B cell (primary cell): Measurements from ENCODE around the gene NUDT4. TPM values are rescaled to one million over a fixed set of nuclear protein-coding genes. Genes with fewer than 3 reads are reported as not detected.

Experiments used
- ATAC-seq: fragments of 200-7000 bp; cut with Tn5 transposase; one replicate; pipeline ENCODE4 v1.10.0; 2021; ENCODE audit warnings: low read depth, mild to moderate bottlenecking, moderate number of reproducible peaks, moderate library complexity
- CTCF ChIA-PET: fragments of 350-600 bp; sonication (Branson Sonifier 250); formaldehyde crosslinking; loops from one replicate; lab custom pipeline; 2021; ENCODE audit warnings: antibody characterized with exemption, inconsistent platforms; lab: Charles Lee
- POLR2A ChIA-PET: fragments of 350-600 bp; sonication (Branson Sonifier 250); formaldehyde crosslinking; loops from one replicate; lab custom pipeline; 2021; ENCODE audit warnings: antibody characterized with exemption; lab: Charles Lee
- DNase-seq: peaks from one replicate; pipeline ENCODE4 v3.0.0; 2013
- H2AFZ ChIP-seq: 2 replicates; pipeline ENCODE4 v1.6.1; 2012; ENCODE audit warnings: mild to moderate bottlenecking, low read depth, low read length; ENCODE audit not compliant: insufficient read depth, poor library complexity, severe bottlenecking
- H3K27ac ChIP-seq, 2 donors: 1 replicate in 1 of 2; 2 replicates in 1 of 2; pipeline ENCODE4 v1.5.1; 2012 to 2013; ENCODE audit warnings: low read length in 2 of 2, mild to moderate bottlenecking in 2 of 2, moderate library complexity in 1 of 2
- H3K27me3 ChIP-seq, 4 experiments: fragments of 200-600 bp in 1 of 4; sonication (generic) in 1 of 4; replicated peaks in 1 of 4; 1 replicate in 2 of 4; 2 replicates in 2 of 4; pipeline versions ENCODE4 v1.6.1 to v1.7.0; 2013 to 2016; ENCODE audit warnings: low read length in 3 of 4, mild to moderate bottlenecking in 2 of 4, mixed read lengths in 1 of 4, moderate library complexity in 1 of 4; ENCODE audit not compliant: insufficient read depth in 4 of 4, control insufficient read depth in 3 of 4; ENCODE audit errors: control extremely low read depth in 1 of 4
- H3K36me3 ChIP-seq, 2 experiments: replicated peaks in 1 of 2; 1 replicate in 1 of 2; 2 replicates in 1 of 2; pipeline versions ENCODE4 v1.6.1 to v1.7.1; 2013; ENCODE audit warnings: low read length in 1 of 2; ENCODE audit not compliant: insufficient read depth in 2 of 2, control insufficient read depth in 1 of 2; ENCODE audit errors: control extremely low read depth in 1 of 2, extremely low read depth in 1 of 2
- H3K4me1 ChIP-seq, 2 donors: fragments of 200-600 bp in 1 of 2; sonication (generic) in 1 of 2; 1 replicate in 1 of 2; 2 replicates in 1 of 2; pipeline versions ENCODE4 v1.5.1 to v1.6.1; 2013 to 2017; ENCODE audit warnings: low read length in 2 of 2; ENCODE audit not compliant: control insufficient read depth in 2 of 2, insufficient read depth in 2 of 2
- H3K4me2 ChIP-seq: replicated peaks from 2 replicates; pipeline ENCODE3; 2012; ENCODE audit warnings: mild to moderate bottlenecking, low read depth, low read length; ENCODE audit not compliant: poor library complexity, severe bottlenecking
- H3K4me3 ChIP-seq, 5 experiments: fragments of 200-600 bp in 1 of 5; sonication (generic) in 1 of 5; 1 replicate in 3 of 5; 2 replicates in 2 of 5; pipeline versions ENCODE4 v1.5.1 to v1.7.0; 2011 to 2016; ENCODE audit warnings: low read length in 4 of 5, mild to moderate bottlenecking in 4 of 5, low read depth in 2 of 5, control low read depth in 1 of 5, moderate library complexity in 1 of 5; ENCODE audit not compliant: insufficient read depth in 1 of 5; ENCODE audit errors: control extremely low read depth in 1 of 5, extremely low read depth in 1 of 5
- H3K79me2 ChIP-seq: fragments of 200-600 bp; sonication (generic); one replicate; pipeline ENCODE4 v1.6.0; 2016; ENCODE audit warnings: low read length; ENCODE audit not compliant: control insufficient read depth, insufficient read depth
- H3K9ac ChIP-seq: fragments of 200-600 bp; sonication (generic); 2 replicates; pipeline ENCODE4 v1.6.1; 2017; ENCODE audit warnings: mild to moderate bottlenecking, low read length, moderate library complexity
- H3K9me3 ChIP-seq, 3 donors: one replicate each; pipeline versions ENCODE4 v1.6.1 to v1.7.1; 2013; ENCODE audit warnings: low read length in 2 of 3; ENCODE audit not compliant: control insufficient read depth in 2 of 3, insufficient read depth in 1 of 3; ENCODE audit errors: control extremely low read depth in 1 of 3
- H4K20me1 ChIP-seq: 2 replicates; pipeline ENCODE4 v1.6.0; 2012; ENCODE audit warnings: mild to moderate bottlenecking, low read length; ENCODE audit not compliant: insufficient read depth, control insufficient read depth, poor library complexity, severe bottlenecking
- H3K27ac Mint-ChIP-seq: one replicate; pipeline ENCODE4 v1.8.0; 2021; ENCODE audit warnings: mixed read lengths
- H3K27me3 Mint-ChIP-seq: one replicate; pipeline ENCODE4 v1.8.0; 2021; ENCODE audit warnings: mixed read lengths
- H3K4me1 Mint-ChIP-seq: one replicate; pipeline ENCODE4 v1.8.0; 2021; ENCODE audit warnings: mixed read lengths
- H3K4me3 Mint-ChIP-seq: one replicate; pipeline ENCODE4 v1.8.0; 2021; ENCODE audit warnings: mixed read lengths
- H3K9me3 Mint-ChIP-seq: one replicate; pipeline ENCODE4 v1.8.0; 2022; ENCODE audit warnings: mixed read lengths; ENCODE audit not compliant: insufficient read depth
- EZH2 ChIP-seq: IDR thresholded peaks from 2 replicates; pipeline ENCODE4 v1.6.1; 2012; ENCODE audit warnings: borderline replicate concordance, low read depth, mild to moderate bottlenecking, moderate library complexity, low read length; ENCODE audit not compliant: insufficient read depth, poor library complexity, severe bottlenecking
- WGBS: methylation state at CpG from one replicate; pipeline ENCODE4 v1.1.5; 2013; ENCODE audit warnings: missing lambda C conversion rate; ENCODE audit not compliant: insufficient coverage; 5-methylcytosine and 5-hydroxymethylcytosine counted together
- intact Hi-C: fragments of 100-400 bp; cut with micrococcal nuclease; formaldehyde crosslinking; loops from one replicate; pipeline ENCODE4 v1.10.0; 2022
- polyA minus RNA-seq: library from RNA; depleted of rRNA, polyadenylated mRNA; stranded (reverse); fragments of >200 nt; gene quantifications from 2 replicates; pipeline ENCODE4 v1.2.3, GENCODE V29; 2012
- polyA plus RNA-seq: library from polyadenylated mRNA; depleted of rRNA; stranded (reverse); fragments of >200 nt; gene quantifications from 2 replicates; pipeline ENCODE4 v1.2.3, GENCODE V29; 2012
- total RNA-seq, 2 donors: library from RNA; stranded (reverse); fragments of 120-200 nt in 1 of 2; gene quantifications; 1 replicate in 1 of 2; 2 replicates in 1 of 2; pipeline versions ENCODE4 v1.2.3 to v1.2.4, GENCODE V29; 2013 to 2022
- TF ChIP-seq, protein P1 (sequence below): fragments of 200-600 bp; IDR thresholded peaks from one replicate; pipeline ENCODE4 v1.8.0; 2022; ENCODE audit warnings: antibody characterized with exemption, mild to moderate bottlenecking

NUDT4 gene
- total RNA-seq, result 51.7 and 56.8 TPM in 2 replicates
- 43.1 TPM for total RNA-seq (2013)
- polyA plus RNA-seq, result 18.3 and 21.6 TPM in 2 replicates
- polyA minus RNA-seq, result 34.4 and 49.7 TPM in 2 replicates

DNA sequence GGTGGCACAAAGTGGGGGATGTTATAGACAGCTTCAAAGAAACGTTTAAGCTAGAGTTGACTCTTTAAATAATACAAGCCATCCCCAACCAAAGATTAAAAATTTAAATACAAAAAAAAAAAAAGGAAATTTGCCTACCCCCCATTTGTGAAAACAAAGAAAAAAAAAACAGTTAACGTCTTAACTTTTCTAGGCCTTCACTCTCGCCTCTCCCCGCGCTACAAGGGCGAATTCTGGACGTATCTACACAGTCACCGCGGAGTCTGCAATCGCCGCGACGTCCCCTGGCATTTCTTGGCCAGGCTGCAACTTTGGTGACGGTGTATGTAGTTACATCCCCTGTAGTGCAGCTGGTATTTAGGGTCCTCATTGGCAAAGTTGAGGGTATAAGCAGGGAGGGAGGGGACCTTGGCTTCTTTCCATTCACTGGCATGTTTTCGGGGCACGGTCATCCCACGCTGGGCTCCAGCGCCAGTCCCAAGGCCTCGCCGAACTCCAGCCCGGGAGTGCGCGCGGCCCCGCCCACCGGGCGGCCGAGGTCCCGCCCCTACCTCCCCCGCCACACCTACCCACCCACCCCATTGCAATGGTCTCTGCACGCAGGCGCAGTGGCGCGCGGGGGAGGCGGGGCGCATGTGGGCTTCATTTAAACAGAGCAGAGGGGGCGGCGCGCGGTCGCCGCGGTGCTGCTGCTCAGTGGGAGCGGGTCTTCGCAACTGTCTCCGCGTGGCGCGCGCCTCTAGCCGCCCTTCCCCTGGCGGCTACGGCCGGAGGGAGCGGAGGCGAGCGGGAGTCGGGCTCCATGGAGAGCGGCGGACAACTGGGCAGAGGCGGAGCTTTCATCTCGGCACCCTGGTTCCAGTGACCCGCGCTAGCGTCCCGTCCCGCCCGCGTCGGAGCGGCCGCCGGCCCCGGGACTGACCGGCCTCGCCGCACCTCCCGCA is at the start of gene NUDT4:
NUDT4 (plus strand) TSS at position 674 of the 944 bp plus-strand sequence. CDS start 398 bp downstream, outside the sequence.
- Mint-ChIP-seq H3K4me3 (peak within 1 kb of the TSS; percentile 98), H3K27ac (peak within 1 kb of the TSS; percentile 98), H3K4me1 (peaks cover 33% of the 10 kb centered on the region), H3K27me3 (peaks cover 4% of the 10 kb centered on the region), H3K9me3 (no peaks in the 10 kb centered on the region)
- Histone ChIP-seq H3K9ac (peak within 1 kb of the TSS; percentile 90), H4K20me1 (peaks cover 17% of the 10 kb centered on the region), H3K79me2 (peaks cover 43% of the 10 kb centered on the region), H3K27me3 (no peaks in the 10 kb centered on the region), H3K9me3 (no peaks in the 10 kb centered on the region), H3K4me3 (peak within 1 kb of the TSS; percentile 73 to 96 (median 86)), H2AFZ (peak within 1 kb of the TSS; percentile 93), H3K36me3 (no peaks in the 10 kb centered on the region), H3K4me2 (peak within 1 kb of the TSS; percentile 79), H3K4me1 (peaks cover 20 to 26% of the 10 kb centered on the region in 2 donors), H3K27ac (peak within 1 kb of the TSS; percentile 75 to 89)
- ChIA-PET POLR2A (interaction anchor here (1.0 kb wide), 1 partner anchor 90 kb away, joined by 5 read pairs; the partner anchor contains the start of gene MRPL42), CTCF (interaction anchor here (0.7 to 2.6 kb wide), 4 partner anchors 135 to 390 kb away, joined by 3 to 13 read pairs (median 4); no protein-coding TSS in a partner anchor)
- TF ChIP-seq, protein P1, sequence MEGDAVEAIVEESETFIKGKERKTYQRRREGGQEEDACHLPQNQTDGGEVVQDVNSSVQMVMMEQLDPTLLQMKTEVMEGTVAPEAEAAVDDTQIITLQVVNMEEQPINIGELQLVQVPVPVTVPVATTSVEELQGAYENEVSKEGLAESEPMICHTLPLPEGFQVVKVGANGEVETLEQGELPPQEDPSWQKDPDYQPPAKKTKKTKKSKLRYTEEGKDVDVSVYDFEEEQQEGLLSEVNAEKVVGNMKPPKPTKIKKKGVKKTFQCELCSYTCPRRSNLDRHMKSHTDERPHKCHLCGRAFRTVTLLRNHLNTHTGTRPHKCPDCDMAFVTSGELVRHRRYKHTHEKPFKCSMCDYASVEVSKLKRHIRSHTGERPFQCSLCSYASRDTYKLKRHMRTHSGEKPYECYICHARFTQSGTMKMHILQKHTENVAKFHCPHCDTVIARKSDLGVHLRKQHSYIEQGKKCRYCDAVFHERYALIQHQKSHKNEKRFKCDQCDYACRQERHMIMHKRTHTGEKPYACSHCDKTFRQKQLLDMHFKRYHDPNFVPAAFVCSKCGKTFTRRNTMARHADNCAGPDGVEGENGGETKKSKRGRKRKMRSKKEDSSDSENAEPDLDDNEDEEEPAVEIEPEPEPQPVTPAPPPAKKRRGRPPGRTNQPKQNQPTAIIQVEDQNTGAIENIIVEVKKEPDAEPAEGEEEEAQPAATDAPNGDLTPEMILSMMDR, result no peak
- no peak for TF ChIP-seq EZH2
- WGBS, result 3% methylated on average over 41 of the region's 79 CpGs
- ATAC-seq (peak; percentile 86), DNase-seq (peak; percentile 96)
- intact Hi-C loops, result loop anchor here (1.0 to 5.0 kb wide), 8 partner anchors 19 to 1695 kb away; partner anchors contain the start of genes EEA1, NR2C1 and SOCS2
